GM10266 (cell line): ENCODE measurements around the gene CR1L.

Source experiments
- DNase-seq: peaks from one replicate; pipeline ENCODE4 v3.0.0; 2012; ENCODE audit errors: extremely low spot score
- TF ChIP-seq, protein P1 (sequence below): IDR thresholded peaks from 2 replicates; pipeline ENCODE4 v1.5.1; 2012; ENCODE audit warnings: mild to moderate bottlenecking, low read depth; ENCODE audit not compliant: control insufficient read depth, insufficient read depth; ENCODE audit errors: missing control alignments

The CR1L gene

DNA sequence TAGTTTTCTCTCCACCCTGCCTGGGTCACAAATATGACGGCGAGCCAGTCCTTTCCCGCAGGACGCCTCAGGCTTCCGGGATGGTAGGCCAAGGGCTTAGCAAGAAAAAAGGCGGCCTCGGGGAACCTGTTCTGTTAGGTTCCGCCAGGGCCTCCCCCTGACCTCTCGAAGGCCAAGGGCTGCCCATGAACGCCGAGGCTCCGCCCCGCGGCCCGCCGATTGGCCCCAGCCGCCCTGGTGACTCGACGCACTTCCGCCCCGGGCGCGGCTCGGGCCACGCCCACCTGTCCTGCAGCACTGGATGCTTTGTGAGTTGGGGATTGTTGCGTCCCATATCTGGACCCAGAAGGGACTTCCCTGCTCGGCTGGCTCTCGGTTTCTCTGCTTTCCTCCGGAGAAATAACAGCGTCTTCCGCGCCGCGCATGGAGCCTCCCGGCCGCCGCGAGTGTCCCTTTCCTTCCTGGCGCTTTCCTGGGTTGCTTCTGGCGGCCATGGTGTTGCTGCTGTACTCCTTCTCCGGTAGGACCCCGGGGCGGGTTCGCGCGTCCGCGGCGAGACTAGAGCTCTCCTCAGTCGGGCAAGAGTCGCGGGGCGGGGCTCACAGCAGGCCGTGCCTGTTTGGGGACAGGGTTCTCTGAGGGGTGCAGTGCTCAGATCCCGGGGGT is 107.0 kb downstream of the CR1L start, which contains the start of gene CD46:
CD46 (plus strand) TSS at position 265 of the 666 bp plus-strand sequence; CDS start at position 424, 159 bp downstream.
- TF ChIP-seq, protein P1, sequence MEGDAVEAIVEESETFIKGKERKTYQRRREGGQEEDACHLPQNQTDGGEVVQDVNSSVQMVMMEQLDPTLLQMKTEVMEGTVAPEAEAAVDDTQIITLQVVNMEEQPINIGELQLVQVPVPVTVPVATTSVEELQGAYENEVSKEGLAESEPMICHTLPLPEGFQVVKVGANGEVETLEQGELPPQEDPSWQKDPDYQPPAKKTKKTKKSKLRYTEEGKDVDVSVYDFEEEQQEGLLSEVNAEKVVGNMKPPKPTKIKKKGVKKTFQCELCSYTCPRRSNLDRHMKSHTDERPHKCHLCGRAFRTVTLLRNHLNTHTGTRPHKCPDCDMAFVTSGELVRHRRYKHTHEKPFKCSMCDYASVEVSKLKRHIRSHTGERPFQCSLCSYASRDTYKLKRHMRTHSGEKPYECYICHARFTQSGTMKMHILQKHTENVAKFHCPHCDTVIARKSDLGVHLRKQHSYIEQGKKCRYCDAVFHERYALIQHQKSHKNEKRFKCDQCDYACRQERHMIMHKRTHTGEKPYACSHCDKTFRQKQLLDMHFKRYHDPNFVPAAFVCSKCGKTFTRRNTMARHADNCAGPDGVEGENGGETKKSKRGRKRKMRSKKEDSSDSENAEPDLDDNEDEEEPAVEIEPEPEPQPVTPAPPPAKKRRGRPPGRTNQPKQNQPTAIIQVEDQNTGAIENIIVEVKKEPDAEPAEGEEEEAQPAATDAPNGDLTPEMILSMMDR: no peak

DNA sequence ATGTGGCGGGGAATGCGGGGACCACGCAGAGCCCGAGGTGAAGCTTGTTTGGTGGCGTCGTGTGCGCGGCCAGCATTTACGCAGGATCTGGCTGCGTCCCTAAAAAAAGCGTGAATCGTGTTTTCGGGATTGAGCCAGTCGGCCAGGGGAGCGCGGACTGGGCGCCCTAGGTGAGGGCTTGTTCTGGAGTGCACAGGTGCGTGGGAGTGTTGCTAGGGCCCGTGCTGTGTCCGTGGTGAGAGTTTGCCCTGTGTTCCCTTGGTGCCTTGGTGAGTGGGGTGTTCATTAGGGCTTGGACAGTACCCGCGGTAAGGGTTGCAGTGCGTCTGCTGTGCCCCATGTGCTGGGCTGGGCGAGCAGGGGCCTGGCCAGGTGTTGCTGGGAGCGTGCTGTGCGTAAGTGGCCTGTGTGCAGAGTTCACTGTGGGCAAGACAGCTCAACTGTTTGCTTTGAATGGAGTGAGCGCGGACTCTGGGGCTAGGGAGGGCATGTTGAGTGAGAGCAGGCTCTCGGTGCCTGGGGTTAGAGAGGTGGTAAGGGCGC is 107.6 kb downstream of the CR1L start:
- TF ChIP-seq, protein P1: no peak
- peak; percentile 21 for DNase-seq

More for the DNA sequence above, 107.0 kb downstream of the CR1L start, which contains the start of gene CD46:
- peak; percentile 91 for DNase-seq

DNA sequence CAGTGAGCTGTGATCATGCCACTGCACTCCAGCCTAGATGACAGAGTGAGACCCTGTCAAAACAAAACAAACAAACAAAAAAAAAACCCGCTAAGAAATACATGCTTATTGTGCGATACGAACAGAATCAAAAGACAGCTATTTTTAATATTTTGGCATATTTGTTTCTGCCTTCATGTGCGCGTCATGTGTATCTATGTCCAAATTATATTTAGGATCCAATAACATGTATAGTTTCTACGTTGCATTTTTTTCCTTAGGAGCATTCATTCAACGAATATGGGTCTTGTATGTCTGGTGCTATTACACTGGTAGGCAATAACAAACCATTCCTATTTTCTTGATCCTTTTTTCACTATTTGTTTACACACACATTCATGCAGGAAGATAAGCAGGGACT is 108.7 kb downstream of the CR1L start:
- TF ChIP-seq, protein P1: no peak
- no peak for DNase-seq

DNA sequence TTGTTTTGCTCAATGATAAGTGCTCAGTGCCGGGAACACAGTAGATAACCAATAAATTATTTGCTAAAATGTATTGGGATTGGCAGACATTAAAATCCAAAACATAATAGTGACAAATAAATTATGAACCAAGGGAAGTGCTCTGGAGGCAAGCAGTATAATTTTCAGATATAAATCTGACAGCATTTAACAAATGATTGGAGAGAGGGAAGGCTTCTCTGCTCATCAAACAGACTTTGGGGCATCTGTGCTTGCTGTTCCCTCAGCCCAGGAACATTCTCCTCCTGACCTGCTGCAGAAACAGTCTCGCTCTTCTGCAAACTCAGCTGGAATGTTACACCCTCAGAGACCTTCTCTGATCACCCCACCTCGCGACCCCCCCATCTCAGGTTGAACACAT is 109.1 kb downstream of the CR1L start:
- no peak for DNase-seq
- TF ChIP-seq, protein P1: no peak

DNA sequence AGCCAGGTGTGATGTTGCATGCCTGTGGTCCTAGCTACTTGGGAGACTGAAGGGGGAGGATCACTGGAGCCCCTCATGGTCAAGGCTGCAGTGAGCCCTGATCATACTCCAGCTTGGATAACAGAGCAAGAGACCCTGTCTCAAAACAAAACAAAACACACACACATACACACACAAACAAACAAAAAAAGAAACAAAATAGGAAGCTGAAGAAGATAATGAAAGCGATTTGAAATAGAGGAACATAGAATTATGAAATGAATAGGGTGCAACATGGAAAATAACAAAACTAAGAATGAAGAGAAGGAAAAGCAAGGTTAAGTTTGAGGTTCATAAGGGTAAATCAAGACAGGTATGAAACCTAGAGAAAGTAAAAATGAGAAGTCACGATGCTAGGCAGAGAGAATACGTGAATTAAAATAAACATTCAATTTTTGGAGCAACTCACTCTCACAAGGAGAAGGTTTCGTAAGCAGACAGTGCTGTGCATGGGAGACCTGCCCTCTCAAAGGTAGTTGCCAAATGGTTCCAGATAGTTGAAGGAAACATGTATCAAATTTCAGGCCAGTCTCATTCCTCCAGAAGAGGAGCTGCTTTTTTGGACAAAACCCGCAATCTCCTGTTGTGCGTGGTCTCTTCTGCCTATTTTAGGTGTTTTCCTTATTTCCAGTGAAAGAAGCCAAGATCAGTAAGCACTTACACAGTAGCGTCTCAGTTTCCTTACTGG is 110.2 kb downstream of the CR1L start:
- DNase-seq: no peak

DNA sequence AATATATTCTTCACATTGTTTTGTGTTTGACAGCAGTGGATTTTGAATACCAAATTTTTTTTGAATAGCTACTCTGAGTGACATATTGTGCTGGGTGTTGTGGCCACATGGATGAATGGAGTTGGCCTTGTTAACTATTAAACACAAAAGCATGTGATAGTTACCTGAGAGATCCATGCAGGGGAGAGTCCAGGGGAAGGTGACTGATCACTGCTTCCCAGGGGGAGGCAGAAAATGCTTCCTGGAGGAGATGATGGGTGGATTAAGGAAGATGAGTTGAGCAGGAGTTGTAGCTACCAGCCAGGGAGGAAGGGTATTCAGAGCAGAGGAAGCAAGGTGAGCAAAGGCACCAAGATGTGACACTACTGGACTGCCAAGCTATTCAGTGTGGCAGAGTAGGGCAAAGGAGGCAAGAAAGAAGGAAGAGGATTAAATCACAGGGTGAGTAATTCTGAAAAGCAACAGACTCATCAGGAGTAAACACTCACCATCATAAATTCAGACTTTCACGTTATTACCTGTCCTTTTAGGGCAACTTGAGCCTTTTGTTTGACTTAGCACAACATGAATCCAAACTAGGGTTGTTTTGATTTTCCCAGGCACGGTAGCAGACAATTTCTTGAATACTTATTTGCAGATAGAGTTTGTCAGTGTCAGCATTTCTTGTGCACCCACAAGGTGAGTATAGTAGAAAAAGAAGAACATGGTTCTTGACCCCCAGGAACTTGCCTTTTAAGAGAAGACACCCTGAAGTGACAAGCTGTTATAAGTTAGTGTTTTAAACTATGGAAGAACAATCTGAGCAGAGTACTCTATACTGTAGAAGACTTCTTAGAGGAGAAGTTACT is 111.1 kb downstream of the CR1L start:
- no peak for DNase-seq
- TF ChIP-seq, protein P1: no peak

More for the DNA sequence above, 110.2 kb downstream of the CR1L start:
- TF ChIP-seq, protein P1: no peak
